Mucosa of gallbladder (tissue), 1 donor: Measurements from ENCODE around the gene GAS6. TPM values are rescaled to one million over a fixed set of nuclear protein-coding genes. Genes with fewer than 3 reads are reported as not detected.

Source experiments
- DNase-seq: peaks from one replicate; pipeline ENCODE4 v3.0.0-alpha.2; 2020; ENCODE audit warnings: low spot score
- total RNA-seq: library from RNA; stranded (reverse); gene quantifications from one replicate; pipeline ENCODE4 v1.2.1, GENCODE V29; 2021
- donor health status: DM: no; HTN: no; CAD: no.

GAS6 gene
- total RNA-seq, 1 donor from 2014 or later: 118 TPM

- no peak for DNase-seq
Observed at GRCh38 chr13:113851826-113852535, 11.9 kb downstream of the GAS6 start.

GRCh38 chr13:113851480-113851803 is 12.4 kb downstream of the GAS6 start:
- no peak for DNase-seq

GRCh38 chr13:113850722-113851479 is 13.0 kb downstream of the GAS6 start:
- DNase-seq: no peak

- no peak for DNase-seq
Observed at GRCh38 chr13:113849981-113850721, 13.7 kb downstream of the GAS6 start.

GRCh38 chr13:113849546-113849945 is 14.3 kb downstream of the GAS6 start:
- DNase-seq: no peak

- DNase-seq: no peak
Observed at GRCh38 chr13:113848431-113849260, 15.2 kb downstream of the GAS6 start.

GRCh38 chr13:113848020-113848419 is 15.9 kb downstream of the GAS6 start:
- no peak for DNase-seq

GRCh38 chr13:113846636-113847318 is 17.1 kb downstream of the GAS6 start:
- no peak for DNase-seq

GRCh38 chr13:113845723-113846635 is 17.9 kb downstream of the GAS6 start:
- no peak for DNase-seq

- no peak for DNase-seq
Observed at GRCh38 chr13:113845055-113845454, 18.8 kb downstream of the GAS6 start.

- DNase-seq: no peak
Observed at GRCh38 chr13:113843864-113844556, 19.9 kb downstream of the GAS6 start.

- no peak for DNase-seq
Observed at GRCh38 chr13:113843063-113843654, 20.7 kb downstream of the GAS6 start.

- no peak for DNase-seq
Observed at GRCh38 chr13:113842336-113843062, 21.4 kb downstream of the GAS6 start.

- DNase-seq: no peak
Observed at GRCh38 chr13:113841353-113841650, 22.6 kb downstream of the GAS6 start.

- DNase-seq: no peak
Observed at GRCh38 chr13:113840541-113841352, 23.1 kb downstream of the GAS6 start.

- DNase-seq: no peak
Observed at GRCh38 chr13:113839536-113840204, 24.2 kb downstream of the GAS6 start.

GRCh38 chr13:113838711-113839201 is 25.1 kb downstream of the GAS6 start:
- no peak for DNase-seq
